A673 (cell line): ENCODE results near the gene LRRN4.

Source experiments
- CTCF ChIP-seq: fragments of 300-800, 200-600 bp; sonication (generic); conservative IDR thresholded peaks from 2 replicates; pipeline ENCODE4 v1.5.1; 2017; ENCODE audit warnings: low read depth, mild to moderate bottlenecking, antibody characterized with exemption, low read length, moderate library complexity, mixed read lengths
- EZH2 ChIP-seq: fragments of 200-600 bp; sonication (generic); IDR thresholded peaks from 2 replicates; pipeline ENCODE4 v1.6.1; 2017; ENCODE audit warnings: borderline replicate concordance, low read depth, mild to moderate bottlenecking, mixed read lengths, antibody characterized with exemption, low read length; ENCODE audit not compliant: poor library complexity, severe bottlenecking

- TF ChIP-seq CTCF: no peak
- TF ChIP-seq EZH2: no peak
These were observed 30.1 kb upstream of the LRRN4 start for GRCh38 chr20:6083926-6084325.
